ENCODE data around the gene NCKIPSD.

Gene NCKIPSD

DNA sequence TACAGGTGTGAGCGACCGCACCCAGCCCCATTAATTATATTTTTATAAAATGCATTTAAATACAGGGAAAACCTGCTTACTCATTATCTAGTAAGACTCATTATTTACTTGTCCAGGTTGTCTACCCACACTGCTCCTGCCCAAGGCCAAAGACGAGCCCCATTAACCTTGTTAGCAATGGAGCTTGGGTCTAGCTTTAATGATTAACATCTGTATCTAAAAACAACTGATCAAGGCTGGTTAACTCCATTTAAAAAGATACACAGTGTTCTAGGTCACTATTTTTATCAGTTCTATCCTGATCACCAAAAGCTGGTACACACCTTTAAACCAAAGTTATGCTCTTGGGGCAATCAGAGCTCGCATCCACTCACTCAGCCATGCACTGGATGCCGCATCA is 10.4 kb upstream of the NCKIPSD start:
- DNase-seq: no peak

DNA sequence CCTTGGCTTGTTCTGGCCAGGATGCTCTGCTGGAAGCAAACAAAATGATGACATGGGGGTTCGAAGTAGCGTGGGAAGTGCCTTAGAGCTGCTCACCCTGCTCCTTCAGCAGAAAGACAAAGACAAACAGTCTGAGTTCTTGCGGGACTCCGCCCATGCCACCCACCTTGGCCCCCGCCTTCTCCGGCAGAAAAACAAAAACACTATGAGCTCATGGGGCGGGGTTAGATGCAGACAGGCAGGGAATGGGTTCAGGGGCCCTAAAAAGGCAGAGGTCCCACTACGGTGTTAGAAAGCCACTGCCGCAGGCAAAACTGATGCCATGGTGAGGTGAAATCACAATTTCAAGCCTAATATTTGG is 9.7 kb upstream of the NCKIPSD start:
- no peak for DNase-seq

DNA sequence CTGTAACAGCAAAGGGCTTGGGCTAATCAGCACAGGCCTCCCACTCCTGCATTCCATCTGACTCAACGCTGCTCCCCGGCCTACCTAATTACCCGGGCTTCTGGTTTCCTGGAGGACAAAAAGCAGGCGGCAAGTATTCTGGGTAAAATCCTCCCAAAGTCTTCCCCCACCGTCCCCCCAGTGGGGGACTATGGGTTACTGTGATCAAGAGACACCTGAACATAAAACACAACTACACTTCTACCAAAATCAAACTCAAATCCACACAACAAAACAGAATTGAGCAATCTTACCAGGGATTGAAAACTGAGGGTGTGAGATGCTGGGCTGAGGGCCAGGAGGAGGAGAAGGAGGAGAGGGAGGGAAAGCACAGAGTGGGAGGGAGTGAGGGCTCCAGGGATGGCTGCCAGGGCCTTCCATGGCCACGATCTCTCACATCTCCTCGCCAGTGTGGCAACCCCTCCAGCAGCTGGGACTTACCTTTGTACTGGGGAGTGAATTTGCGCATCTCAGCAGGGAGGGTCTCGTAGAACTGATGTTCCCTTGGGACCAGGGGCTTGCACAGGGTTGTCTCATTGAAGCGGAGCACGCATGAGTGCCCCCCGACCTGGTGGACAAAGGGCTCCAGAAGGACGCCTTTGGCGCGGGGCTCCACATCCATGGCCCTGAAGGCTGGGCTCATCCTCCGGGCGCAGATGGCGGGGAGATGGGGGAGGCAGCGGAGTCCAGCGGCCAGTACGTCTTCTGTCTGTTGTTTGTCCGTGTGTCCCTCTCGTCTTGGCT is 9.1 kb upstream of the NCKIPSD start:
- DNase-seq: no peak

DNA sequence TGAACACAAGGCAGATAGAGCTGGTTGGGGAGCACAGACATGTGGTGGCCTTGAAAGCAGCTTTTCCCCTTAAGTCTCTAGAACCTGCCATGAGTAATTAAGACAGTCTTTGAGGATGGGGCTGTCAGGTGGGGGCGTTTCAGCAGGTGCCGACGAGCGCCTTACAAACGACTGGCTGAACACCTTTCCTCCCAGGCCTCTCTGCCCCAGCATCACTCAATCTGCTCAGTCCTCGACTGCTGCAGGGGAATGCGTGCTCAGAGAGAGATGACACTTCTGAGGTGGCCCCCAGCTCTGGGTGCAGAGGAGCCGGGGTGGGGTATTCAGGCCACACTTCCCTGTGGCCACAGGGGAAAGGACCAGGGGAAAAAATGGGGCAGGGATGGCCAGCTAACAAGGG is 8.1 kb upstream of the NCKIPSD start:
- no peak for DNase-seq

DNA sequence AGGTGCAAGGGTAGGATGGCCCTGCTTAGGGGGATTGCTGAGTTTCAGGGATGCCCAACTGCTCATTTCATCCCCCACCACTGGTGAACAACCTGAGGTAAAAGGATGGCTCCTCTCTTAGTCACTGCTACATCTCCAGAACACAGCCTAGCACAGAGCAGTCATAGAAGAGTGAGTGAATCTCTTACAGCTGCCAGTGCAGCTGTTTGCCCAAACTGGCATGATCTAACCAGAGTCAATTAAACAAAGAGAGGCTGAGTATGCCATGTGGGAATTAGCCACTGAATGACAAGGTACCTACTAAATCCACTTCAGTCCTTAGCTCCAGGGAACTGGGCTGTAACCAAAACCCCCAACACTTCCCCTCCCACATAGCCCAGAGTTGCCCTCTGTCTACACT is 6.8 kb upstream of the NCKIPSD start:
- DNase-seq: no peak

DNA sequence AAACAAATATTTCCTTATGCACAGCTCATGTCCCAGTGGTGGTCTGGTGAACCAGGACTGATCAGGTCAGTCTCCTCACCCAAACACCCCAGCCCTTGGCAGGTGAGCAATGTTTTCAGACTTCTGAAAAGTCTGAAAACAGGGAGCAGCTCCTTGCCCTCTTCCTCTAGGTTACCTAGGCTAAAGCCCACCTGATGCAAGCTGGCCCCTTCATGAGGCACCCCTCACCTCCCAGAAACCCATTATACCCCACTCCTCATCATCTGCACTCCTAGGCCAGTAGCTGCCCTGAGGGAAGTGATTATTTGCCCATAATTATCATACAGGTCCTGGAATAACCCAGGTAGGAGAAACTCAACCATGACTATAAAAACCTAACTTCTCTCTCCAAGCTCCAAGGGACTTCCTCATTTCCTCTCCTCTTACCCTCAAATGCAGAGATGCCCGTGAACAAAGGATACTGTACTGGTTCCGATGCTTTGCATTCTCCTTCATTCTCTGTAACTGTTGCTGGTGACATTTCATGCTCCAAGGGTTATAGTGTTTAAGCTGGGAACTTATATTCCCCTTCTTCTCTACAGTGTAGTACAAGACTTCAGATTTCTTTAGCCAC is 5.2 kb upstream of the NCKIPSD start:
- no peak for DNase-seq

DNA sequence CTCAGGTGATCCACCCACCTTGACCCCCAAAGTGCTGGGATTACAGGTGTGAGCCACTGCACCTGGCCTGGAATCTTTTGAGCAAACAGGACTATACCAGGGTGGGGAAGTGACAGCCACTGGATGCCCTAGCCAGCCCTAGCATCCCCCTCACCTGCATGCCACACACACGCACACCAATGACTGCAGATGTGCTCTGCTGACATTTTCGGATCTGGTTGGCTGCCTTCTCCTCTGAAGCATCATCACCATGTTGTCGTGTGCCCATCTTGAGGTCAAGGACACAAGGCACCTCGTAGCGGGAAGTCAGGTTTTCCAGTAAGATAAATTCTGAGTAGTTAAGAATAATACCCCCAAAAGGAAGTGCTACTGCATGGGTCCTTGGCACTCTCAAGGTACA is 3.7 kb upstream of the NCKIPSD start:
- no peak for DNase-seq

DNA sequence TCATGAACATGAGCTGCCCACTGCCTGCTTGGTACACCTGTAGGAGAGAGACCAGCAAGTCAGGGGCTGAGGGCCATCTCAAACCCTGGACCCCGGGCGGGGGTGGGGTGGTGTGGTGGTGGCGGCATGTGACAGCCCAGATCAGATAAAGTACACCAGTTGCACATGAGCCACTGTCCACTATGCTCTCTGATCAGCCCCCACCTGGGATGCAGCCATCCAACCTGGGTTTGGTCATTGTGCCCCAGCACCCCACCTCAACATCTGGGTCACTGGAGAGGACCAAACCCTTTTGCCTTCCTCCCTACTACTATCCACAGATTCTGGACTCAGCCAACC is 3.0 kb upstream of the NCKIPSD start:
- no peak for DNase-seq

DNA sequence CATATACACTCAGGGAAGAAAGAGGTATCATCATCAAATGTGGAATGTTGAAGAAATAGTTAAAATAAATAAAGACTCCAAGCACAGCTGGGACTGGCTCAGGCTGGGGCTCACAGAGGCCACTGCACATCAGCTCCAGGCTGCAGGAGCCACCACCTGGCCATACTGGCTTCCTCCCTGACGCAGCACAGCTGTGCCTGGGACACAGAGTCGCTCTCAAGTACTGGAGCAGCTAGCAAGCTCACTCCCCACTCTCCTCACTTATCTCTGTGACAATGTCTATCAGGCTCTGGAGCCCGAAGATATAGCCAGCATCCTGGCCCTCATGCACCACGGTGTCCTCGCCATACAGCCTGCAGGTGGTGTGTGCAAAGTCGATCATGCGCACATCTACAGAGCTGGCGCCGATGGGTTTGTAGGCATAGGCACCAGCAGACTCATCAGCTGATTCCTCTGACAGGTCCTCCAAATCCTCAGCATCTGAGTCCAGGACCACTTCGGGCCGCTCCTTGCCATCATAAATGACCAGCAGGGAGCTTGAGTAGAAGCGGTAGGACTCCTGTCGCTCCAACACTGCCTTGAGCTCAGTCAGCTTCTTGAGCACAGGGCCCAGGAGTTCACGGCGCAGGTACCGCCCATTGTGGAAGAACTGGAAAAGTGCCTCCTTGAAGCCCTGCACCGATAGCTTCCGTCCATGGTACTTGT is 2.5 kb upstream of the NCKIPSD start:
- no peak for DNase-seq

DNA sequence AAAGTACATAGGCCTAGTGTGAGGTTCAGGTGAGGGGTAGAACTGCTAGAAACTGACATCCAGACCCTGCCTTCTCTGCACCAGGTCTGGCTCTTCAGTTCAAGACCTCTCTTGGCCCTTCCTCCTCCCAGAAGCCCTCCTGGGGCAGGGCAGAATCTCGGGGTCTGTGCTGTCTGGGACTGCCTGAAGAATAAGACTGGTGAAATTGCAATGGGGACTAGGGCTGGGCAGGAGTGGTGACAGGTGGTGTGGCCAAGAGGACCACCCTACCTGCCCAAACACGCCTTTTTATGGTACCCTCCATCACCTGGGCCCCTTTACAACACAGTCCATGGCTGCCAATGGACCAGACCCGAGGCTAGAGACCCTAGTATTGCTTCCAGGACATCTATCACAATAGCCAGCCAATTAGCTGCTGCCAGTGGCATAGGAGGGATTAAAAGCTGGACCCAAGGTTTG is 1.5 kb upstream of the NCKIPSD start:
- no peak for DNase-seq

DNA sequence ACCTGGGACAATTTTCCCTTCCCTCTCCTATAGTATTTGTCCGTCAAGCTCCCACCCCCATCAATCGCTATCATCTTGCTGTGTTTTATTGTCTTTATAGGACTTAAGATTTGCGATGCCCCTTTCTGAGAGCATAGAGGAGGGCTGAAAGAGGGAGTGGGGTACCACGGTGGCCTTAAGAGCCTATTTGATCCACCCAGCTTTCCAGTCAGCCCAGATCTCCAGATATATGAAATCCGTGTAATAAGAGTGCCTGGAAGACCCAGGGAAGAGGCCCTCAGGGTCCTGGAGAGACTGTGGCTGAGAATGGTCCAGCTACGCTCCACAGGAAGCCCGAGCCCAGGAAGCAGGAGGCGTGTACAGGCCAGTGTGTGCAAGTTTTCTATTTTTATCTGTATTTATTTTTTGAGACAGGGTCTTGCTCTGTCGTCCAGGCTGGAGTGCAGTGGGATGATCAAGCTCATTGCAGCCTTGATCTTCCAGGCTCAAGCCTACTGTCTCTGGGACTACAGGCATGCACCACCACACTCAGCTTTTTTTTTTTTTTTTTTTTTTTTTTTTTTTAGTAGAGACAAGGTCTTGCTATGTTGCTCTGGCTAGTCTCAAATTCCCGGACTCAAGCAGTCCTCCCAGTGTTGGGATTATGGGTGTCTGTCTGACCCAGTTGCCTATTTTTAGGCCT is 964 bp upstream of the NCKIPSD start:
- DNase-seq: no peak

DNA sequence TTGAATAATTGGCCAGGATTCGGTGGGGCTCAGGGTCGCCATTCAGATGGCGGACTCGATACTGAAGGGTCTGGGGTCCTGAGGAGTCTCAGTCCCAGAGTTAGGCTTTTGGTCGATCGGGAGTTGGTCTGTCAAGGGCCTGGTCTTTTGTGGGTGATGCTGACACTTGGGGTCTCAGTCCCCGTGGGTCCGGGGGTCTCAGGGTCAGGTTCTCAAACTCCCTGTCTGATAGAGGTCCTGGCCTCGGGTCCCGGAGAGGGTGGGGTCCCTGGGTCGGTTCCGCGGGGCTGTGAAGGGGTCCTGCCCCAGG is 467 bp downstream of the NCKIPSD start:
- DNase-seq: no peak

DNA sequence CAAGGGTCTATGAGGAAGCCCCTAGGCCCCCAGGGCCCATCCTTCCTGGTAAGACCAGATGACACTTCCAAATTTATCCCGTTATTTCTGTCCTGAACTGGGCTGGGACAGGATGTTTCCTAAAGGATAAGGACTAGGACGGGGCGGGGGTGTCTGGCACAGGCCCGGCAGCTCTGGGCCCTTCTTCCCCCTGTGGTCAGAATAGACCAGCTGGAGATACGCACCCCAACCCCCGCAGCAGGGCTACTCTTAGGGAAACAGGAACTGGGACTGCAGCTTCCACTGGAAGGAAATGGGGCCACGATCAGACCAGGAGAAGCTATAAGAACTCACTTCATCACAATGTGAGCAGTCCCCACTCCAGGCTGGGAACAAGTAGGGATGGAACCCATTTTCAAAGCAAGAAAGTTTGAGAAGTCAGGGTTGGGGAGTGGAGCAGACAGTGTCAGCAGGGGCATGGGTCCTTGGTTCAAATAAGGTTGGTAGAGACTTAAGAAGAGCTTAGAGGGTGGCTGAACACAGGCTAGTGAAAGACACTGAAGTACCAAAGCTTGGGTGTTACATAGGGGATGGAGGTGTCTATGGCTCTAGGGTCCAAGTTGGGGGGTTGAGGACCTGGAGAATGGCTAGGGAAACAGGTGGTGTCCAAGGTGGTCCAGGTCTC is 1.1 kb downstream of the NCKIPSD start:
- DNase-seq: no peak

DNA sequence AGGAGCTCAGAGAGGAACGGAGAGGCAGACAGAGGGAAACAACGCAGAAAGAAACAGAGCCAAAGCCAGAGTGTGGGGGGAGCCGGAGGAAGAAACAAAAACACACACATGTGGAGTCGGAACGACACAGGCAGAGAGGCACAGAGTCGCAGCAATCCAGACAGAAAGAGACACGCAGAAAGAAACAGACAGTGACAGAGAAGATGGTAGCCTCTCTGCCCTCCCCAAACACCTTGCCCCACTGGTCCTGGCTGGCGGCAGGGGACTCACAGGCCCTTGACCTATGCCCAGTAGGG is 1.7 kb downstream of the NCKIPSD start:
- no peak for DNase-seq

DNA sequence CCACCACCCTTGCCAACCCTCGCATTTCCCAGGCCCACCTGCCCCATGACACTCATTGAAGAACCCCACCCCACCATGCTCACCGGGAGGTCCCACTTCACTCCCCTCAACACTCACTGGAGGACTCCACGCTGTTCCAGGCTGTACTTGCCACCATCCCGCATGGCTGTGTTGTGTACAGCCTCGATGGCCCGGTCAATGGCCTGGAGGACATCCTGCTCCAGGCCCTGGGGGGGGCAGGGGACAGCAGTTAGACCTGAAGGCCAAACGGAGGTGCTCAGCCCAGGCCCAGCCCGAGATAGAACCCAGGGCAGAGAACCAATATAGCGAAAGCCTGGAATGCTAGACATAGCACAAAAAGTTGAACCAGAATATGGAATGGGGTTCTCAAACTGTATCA is 2.9 kb downstream of the NCKIPSD start:
- DNase-seq: no peak

DNA sequence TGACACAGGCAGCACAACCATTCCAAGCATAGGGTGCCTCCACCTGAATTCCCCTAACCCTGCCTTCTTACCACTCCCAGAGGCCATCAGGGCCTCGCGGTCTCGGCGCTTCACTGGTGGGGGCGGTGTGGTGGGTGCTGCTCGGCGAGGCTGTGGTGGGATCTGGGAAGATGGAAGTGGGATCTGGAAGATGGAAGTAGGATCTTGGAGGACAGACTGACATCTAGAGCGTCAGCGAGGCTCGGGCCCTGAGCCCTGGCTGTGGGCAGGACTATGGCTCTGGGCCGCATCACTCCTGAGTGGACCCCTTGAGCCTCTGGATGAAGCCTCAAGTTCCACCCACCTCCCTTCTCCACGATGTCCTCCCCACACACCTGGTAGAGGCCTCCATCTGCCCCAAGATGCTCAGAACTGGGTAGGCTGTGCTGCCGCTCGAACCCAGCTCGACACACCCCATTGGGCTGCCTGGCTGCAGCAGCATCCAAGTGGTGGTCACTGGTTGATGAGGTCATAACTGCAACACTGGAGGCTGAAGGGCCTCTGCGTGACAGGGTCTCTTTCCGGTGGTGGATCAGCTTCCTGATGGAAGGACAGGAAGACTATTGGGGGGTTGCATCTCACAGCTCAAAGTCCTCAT is 3.6 kb downstream of the NCKIPSD start:
- no peak for DNase-seq

DNA sequence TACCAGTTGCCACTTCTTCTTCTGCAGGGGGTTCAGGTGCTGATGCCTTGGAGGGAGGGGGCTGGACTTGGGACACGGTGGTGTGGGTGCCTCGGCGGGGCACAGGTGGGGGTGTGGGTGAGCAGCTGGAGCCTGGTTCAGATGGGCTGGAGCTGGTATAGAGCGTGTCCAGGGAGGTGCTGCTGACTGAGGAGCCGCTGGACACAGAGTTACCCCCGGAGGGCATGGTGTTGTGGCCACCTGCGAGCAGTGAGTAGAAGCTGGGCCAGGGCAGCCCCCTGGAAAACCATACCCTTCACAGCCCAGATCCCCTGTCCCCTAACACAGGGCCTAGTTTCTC is 4.2 kb downstream of the NCKIPSD start:
- DNase-seq: no peak

DNA sequence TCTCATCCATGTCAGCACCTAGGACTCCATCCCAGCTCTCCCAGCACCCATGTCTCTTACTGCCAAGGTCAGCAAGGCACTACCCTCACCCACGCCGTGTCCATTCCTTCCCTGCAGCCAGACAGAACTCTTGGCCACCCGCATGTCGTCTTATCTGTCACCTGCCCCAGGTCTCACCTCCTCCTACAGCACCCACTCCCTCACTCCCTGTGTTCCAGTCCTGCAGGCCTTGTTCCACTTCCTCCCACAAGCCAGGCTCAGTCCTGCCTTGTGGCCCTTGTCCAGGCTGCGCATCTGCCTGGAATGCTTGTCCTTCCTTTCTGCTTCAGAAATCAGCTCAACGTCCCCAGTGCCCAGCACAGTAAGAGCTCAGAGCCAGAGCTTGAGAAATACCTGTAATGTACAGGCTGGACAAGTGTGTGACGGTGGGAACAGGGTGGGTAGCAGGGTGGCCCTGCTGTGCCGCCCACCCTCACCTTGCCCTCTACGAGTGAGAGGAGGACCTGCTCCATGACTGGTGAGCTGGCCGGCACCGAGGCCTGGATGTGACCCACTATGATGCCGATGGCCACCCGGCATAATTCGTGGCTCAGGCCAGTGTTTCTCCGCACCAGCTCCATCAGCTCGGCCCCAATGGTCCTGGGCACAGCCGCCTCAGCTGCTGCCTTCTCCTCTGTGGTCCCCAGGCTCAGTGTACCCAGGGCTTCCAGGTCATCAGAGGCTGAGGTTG is 4.7 kb downstream of the NCKIPSD start:
- no peak for DNase-seq

DNA sequence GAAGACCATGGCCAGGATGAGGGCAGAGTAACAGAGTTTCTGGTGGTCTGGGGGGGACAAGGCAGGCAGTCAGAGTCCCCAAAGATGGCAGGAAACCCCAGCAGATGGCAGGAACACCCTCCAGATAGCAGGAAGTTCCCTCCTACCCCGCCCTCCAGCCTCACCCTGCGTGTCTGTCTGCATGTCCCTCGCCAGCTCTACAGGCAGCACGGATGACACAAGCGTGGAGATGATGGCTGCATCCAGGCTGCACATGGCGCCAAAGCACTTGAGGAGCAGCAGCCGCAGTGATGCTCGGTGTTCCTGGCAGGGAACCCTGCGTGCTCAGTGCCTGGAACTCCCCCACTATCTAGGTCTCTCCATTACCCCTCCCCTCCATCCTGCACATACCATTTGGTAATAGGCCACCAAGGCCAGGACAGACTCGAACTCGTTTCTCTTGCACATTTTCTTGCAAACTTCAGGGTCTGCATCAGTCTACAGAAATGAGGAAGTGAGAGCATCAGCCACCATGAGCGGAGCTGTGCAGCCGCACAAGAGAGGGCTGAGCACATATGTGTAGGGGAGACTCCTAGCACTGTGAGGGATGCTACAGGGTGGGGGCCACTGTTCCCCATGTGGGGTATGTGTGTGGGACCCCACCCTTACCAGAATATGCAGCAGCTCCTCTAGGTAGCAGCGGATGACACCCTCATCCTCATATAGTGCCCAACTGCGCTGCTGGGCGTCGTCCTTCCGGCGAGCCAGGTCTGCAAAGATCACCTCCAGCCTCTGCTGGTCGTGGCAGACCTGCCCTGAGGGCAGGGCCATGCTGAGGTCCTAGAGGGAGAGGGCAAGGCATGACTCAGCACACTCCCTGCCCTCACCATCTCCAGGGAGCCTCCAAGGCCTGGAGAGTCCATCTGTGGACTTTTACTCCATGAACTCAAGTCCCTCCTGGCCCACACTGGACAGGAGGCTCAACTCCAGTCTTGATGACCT is 6.0 kb downstream of the NCKIPSD start:
- no peak for DNase-seq

DNA sequence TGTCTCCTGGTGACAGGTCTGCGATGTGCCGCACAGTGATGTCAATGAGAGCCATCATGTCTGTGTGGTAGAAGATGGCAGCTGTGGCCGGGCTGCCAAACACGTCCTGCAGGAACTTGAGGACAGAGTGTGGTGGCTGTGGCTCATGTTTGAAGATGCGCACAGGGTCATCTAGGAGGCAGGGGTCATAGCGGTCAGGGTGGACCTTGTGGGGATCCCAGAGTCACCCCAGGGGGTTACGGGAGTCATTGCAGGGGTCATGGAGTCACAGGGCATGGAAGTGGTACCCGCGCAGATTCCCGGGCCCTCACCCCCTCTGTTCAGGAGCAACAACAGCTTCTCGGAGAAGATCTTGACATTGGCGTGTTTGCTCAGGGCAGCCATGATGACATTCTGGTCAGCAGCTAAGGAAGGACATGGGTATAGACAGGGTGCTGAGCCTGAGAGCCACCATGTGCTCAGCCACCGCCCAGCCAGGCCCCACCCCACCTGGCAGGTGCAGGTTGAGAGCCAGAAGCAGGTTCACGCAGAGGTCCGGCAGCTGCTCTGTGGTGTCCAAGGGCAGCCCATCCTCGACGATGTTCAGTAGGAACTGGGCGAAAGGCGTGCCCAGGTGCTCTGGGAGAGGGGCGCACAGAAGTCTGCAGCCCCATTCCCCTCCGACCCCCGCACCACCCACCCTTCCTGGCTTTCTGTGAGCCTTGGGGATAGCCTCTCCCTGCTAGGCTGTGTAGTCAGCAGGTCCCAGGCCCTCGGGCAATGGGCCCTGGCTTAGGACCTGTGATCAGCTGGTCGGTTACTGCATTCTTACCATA is 6.9 kb downstream of the NCKIPSD start:
- DNase-seq: no peak

Data from stimulated activated CD8-positive, alpha-beta memory T cell treated with anti-CD3 and anti-CD28 coated beads, Interleukin-4, amount 100 ng/mL, for 48 hours (primary cell).